SK-N-SH (cell line): ENCODE measurements around the gene TBXA2R. TPM values are rescaled to one million over a fixed set of nuclear protein-coding genes. Genes with fewer than 3 reads are reported as not detected.

Experiments
- CTCF ChIA-PET: fragments of 300-600, 350-600 bp; formaldehyde crosslinking; extraction: SDS; loops from one replicate; lab custom pipeline; 2021; lab: Yijun Ruan, JAX
- POLR2A ChIA-PET: fragments of 350-600 bp; sonication (Branson Sonifier 250); formaldehyde crosslinking; extraction: SDS; loops from one replicate; lab custom pipeline; 2020; ENCODE audit warnings: antibody characterized with exemption, inconsistent platforms; lab: Yijun Ruan, JAX
- DNase-seq: peaks from one replicate; pipeline ENCODE4 v3.0.0; 2012
- H2AFZ ChIP-seq: fragments of 200-600 bp; sonication (generic); 2 replicates; pipeline ENCODE4 v1.8.1; 2016; ENCODE audit warnings: antibody characterized with exemption, mild to moderate bottlenecking, low read depth
- H3F3A ChIP-seq: fragments of 200-600 bp; sonication (generic); replicated peaks from 2 replicates; pipeline ENCODE3; 2016; ENCODE audit warnings: antibody characterized with exemption, mild to moderate bottlenecking; ENCODE audit not compliant: insufficient read depth
- H3K27ac ChIP-seq, 2 experiments: fragments of 200-500 bp in 1 of 2; fragments of 200-600 bp in 1 of 2; sonication (Bioruptor generic) in 1 of 2; sonication (generic), shearing (Covaris generic) in 1 of 2; 2 replicates each; pipeline versions ENCODE4 v1.5.1 to v1.6.1; 2014 to 2016; ENCODE audit warnings: low read depth in 2 of 2, inconsistent platforms in 1 of 2, low read length in 1 of 2, mild to moderate bottlenecking in 1 of 2, mixed read lengths in 1 of 2
- H3K27me3 ChIP-seq: fragments of 200-600 bp; sonication (generic), shearing (Covaris generic); 2 replicates; pipeline ENCODE4 v1.6.1; 2016; ENCODE audit warnings: mixed run types; ENCODE audit not compliant: insufficient read depth
- H3K36me3 ChIP-seq, 2 experiments: fragments of 200-500 bp in 1 of 2; fragments of 200-600 bp in 1 of 2; sonication (Bioruptor generic) in 1 of 2; sonication (generic) in 1 of 2; replicated peaks in 1 of 2; 2 replicates each; pipeline versions ENCODE3 to v1.5.1; 2014 to 2016; ENCODE audit warnings: low read length in 1 of 2, mild to moderate bottlenecking in 1 of 2; ENCODE audit not compliant: insufficient read depth in 2 of 2, control insufficient read depth in 1 of 2
- H3K4me1 ChIP-seq, 2 experiments: fragments of 200-500 bp in 1 of 2; fragments of 200-600 bp in 1 of 2; sonication (Bioruptor generic) in 1 of 2; sonication (generic), shearing (Covaris generic) in 1 of 2; 2 replicates each; pipeline versions ENCODE4 v1.5.1 to v1.6.1; 2014 to 2016; ENCODE audit warnings: low read depth in 1 of 2, low read length in 1 of 2, mixed run types in 1 of 2; ENCODE audit not compliant: insufficient read depth in 2 of 2, control insufficient read depth in 1 of 2
- H3K4me2 ChIP-seq: fragments of 200-600 bp; sonication (generic), shearing (Covaris generic); 2 replicates; pipeline ENCODE4 v1.6.1; 2017; ENCODE audit warnings: mixed run types
- H3K4me3 ChIP-seq, 2 experiments: fragments of 200-500 bp in 1 of 2; fragments of 200-600 bp in 1 of 2; sonication (Bioruptor generic) in 1 of 2; sonication (generic), shearing (Covaris generic) in 1 of 2; 2 replicates each; pipeline versions ENCODE4 v1.5.1 to v1.8.1; 2014 to 2016; ENCODE audit warnings: low read depth in 2 of 2, inconsistent platforms in 1 of 2, low read length in 1 of 2, mild to moderate bottlenecking in 1 of 2, mixed read lengths in 1 of 2, moderate library complexity in 1 of 2
- H3K79me2 ChIP-seq: fragments of 200-600 bp; sonication (generic); 2 replicates; pipeline ENCODE4 v1.8.1; 2017; ENCODE audit warnings: mild to moderate bottlenecking; ENCODE audit not compliant: insufficient read depth
- H3K9ac ChIP-seq: fragments of 200-600 bp; sonication (generic); 2 replicates; pipeline ENCODE4 v1.6.1; 2017; ENCODE audit warnings: mixed run types
- H3K9me2 ChIP-seq: fragments of 200-600 bp; sonication (generic); 2 replicates; pipeline ENCODE4 v1.6.1; 2017; ENCODE audit warnings: mixed run types
- H3K9me3 ChIP-seq: fragments of 200-600 bp; sonication (generic); 2 replicates; pipeline ENCODE4 v1.6.1; 2017; ENCODE audit warnings: mixed run types, mild to moderate bottlenecking, moderate library complexity
- H4K20me1 ChIP-seq: fragments of 200-600 bp; sonication (generic); 2 replicates; pipeline ENCODE4 v1.6.1; 2017; ENCODE audit warnings: mild to moderate bottlenecking, mixed run types; ENCODE audit not compliant: insufficient read depth
- CTCF ChIP-seq: fragments of 200-600 bp; sonication (generic); IDR thresholded peaks from 2 replicates; pipeline ENCODE4 v1.6.1; 2017; ENCODE audit warnings: antibody characterized with exemption, mild to moderate bottlenecking, moderate library complexity
- ELF1 ChIP-seq: IDR thresholded peaks from 2 replicates; pipeline ENCODE4 v1.4.0; 2012
- FOXM1 ChIP-seq: IDR thresholded peaks from 2 replicates; pipeline ENCODE4 v1.4.0; 2012; ENCODE audit warnings: low read depth, mild to moderate bottlenecking
- GATA2 ChIP-seq: sonication (generic); formaldehyde crosslinking; IDR thresholded peaks from 2 replicates; pipeline ENCODE4 v1.5.0; 2020; ENCODE audit warnings: mild to moderate bottlenecking, missing genetic modification reagents
- IRF3 ChIP-seq: fragments of 150-350 bp; IDR thresholded peaks from 2 replicates; pipeline ENCODE4 v1.6.1; 2016; ENCODE audit warnings: mild to moderate bottlenecking, low read depth, low read length
- MEF2A ChIP-seq: IDR thresholded peaks from 2 replicates; pipeline ENCODE4 v1.4.0; 2012; ENCODE audit warnings: low read depth, borderline replicate concordance
- MXI1 ChIP-seq: IDR thresholded peaks from 2 replicates; pipeline ENCODE4 v1.6.1; 2012; ENCODE audit warnings: mild to moderate bottlenecking, low read depth, low read length, improper control_type of control experiment
- PBX3 ChIP-seq: IDR thresholded peaks from 2 replicates; pipeline ENCODE4; 2012
- POLR2AphosphoS5 ChIP-seq: IDR thresholded peaks from 2 replicates; pipeline ENCODE4 v1.6.1; 2012; ENCODE audit warnings: low read depth, low read length
- RAD21 ChIP-seq: IDR thresholded peaks from 2 replicates; pipeline ENCODE4 v1.6.1; 2012; ENCODE audit warnings: mild to moderate bottlenecking, low read length
- SMC3 ChIP-seq: IDR thresholded peaks from 2 replicates; pipeline ENCODE4 v1.6.1; 2012; ENCODE audit warnings: low read depth, low read length, improper control_type of control experiment
- USF2 ChIP-seq: fragments of 150-350 bp; IDR thresholded peaks from 2 replicates; pipeline ENCODE4 v1.6.1; 2017; ENCODE audit warnings: antibody characterized with exemption, low read length, low read depth, borderline replicate concordance
- WGBS: methylation state at CpG from one replicate; pipeline ENCODE4 v1.1.6; 2017; ENCODE audit warnings: low lambda C conversion rate; 5-methylcytosine and 5-hydroxymethylcytosine counted together
- polyA plus RNA-seq, 3 experiments: library from polyadenylated mRNA; depleted of rRNA; stranded (reverse); fragments of >200 nt; gene quantifications; 2 replicates each; pipeline ENCODE4 v1.2.3, GENCODE V29; 2012

Gene TBXA2R
- polyA plus RNA-seq, 1 of the 3 experiments (the other 2 are of a cell fraction) = 0.92 TPM

GRCh38 chr19:3652422-3652821 is 45.7 kb upstream of the TBXA2R start:
- 100% methylated on average over 1 of the region's 14 CpGs for WGBS

GRCh38 chr19:3651684-3652083 is 45.0 kb upstream of the TBXA2R start:
- Histone ChIP-seq H3K9ac (no peak overlapping the region), H3K4me3 (no peak overlapping the region), H3F3A (no peaks in the 10 kb centered on the region), H3K4me2 (no peak overlapping the region), H3K9me2 (no peaks in the 10 kb centered on the region), H3K27me3 (no peaks in the 10 kb centered on the region), H2AFZ (no peak overlapping the region), H3K4me1 (peaks cover 0 to 6% of the 10 kb centered on the region in 2 experiments; a peak in 1 of 4 replicates), H3K79me2 (no peaks in the 10 kb centered on the region), H3K27ac (no peak overlapping the region), H3K36me3 (peaks cover 6 to 21% of the 10 kb centered on the region in 2 experiments), H3K9me3 (no peaks in the 10 kb centered on the region), H4K20me1 (no peaks in the 10 kb centered on the region)
- DNase-seq = no peak
- WGBS = 100% methylated on average over 13 of the region's 33 CpGs
- TF ChIP-seq POLR2AphosphoS5 (no peak), MEF2A (no peak), SMC3 (no peak), PBX3 (no peak), ELF1 (no peak), RAD21 (no peak), FOXM1 (no peak), USF2 (no peak), IRF3 (no peak)
- ChIA-PET POLR2A (no interaction called here), CTCF (no interaction called here)

More at GRCh38 chr19:3652422-3652821, 45.7 kb upstream of the TBXA2R start:
- peaks cover 0 to 6% of the 10 kb centered on the region in 2 experiments; a peak in 1 of 4 replicates for H3K4me1 ChIP-seq
- no peaks in the 10 kb centered on the region for H4K20me1 ChIP-seq
- H3K79me2 ChIP-seq = no peaks in the 10 kb centered on the region
- no peaks in the 10 kb centered on the region for H3F3A ChIP-seq
- no peak overlapping the region for H3K4me2 ChIP-seq
- CTCF ChIA-PET = interaction anchor here (0.7 to 1.5 kb wide), 3 partner anchors 14 to 48 kb away, joined by 3 to 4 read pairs (median 3); partner anchors contain the start of gene PIP5K1C
- POLR2A ChIA-PET = no interaction called here
- no peak for TF ChIP-seq CTCF
- TF ChIP-seq MXI1 = no peak
- no peak for TF ChIP-seq RAD21
- TF ChIP-seq GATA2 = no peak
- TF ChIP-seq ELF1 = no peak
- TF ChIP-seq, all 33 proteins: peak for 0
- H3K9me3 ChIP-seq = no peaks in the 10 kb centered on the region
- H3K36me3 ChIP-seq = peaks cover 6 to 21% of the 10 kb centered on the region in 2 experiments
- H3K9ac ChIP-seq = no peak overlapping the region
- no peak overlapping the region for H3K4me3 ChIP-seq
- no peak overlapping the region for H2AFZ ChIP-seq
- H3K27ac ChIP-seq = no peak overlapping the region
- H3K9me2 ChIP-seq = no peaks in the 10 kb centered on the region
- no peaks in the 10 kb centered on the region for H3K27me3 ChIP-seq
- no peak for DNase-seq
